GM13977 (cell line): Measurements from ENCODE around the gene ENTPD2.
A peak's percentile ranks its signal among the peaks of the same experiment; 100 is the strongest.

Source experiments
- DNase-seq: peaks from one replicate; pipeline ENCODE4 v3.0.0; 2012; ENCODE audit warnings: low spot score
- CTCF ChIP-seq: IDR thresholded peaks from 2 replicates; pipeline ENCODE4 v1.5.1; 2012; ENCODE audit warnings: mild to moderate bottlenecking, control low read depth; ENCODE audit not compliant: insufficient read depth; ENCODE audit errors: extremely low read depth, missing control alignments
- in situ Hi-C: fragments of 300-500 bp; cut with MboI; formaldehyde crosslinking; loops from one replicate; pipeline ENCODE4 v1.12.0; 2022; ENCODE audit warnings: low sequenced_read_pairs, low pct_unique_long_range_greater_than_20kb, mixed read lengths, inconsistent platforms; ENCODE audit not compliant: unreplicated experiment

The ENTPD2 gene

DNA sequence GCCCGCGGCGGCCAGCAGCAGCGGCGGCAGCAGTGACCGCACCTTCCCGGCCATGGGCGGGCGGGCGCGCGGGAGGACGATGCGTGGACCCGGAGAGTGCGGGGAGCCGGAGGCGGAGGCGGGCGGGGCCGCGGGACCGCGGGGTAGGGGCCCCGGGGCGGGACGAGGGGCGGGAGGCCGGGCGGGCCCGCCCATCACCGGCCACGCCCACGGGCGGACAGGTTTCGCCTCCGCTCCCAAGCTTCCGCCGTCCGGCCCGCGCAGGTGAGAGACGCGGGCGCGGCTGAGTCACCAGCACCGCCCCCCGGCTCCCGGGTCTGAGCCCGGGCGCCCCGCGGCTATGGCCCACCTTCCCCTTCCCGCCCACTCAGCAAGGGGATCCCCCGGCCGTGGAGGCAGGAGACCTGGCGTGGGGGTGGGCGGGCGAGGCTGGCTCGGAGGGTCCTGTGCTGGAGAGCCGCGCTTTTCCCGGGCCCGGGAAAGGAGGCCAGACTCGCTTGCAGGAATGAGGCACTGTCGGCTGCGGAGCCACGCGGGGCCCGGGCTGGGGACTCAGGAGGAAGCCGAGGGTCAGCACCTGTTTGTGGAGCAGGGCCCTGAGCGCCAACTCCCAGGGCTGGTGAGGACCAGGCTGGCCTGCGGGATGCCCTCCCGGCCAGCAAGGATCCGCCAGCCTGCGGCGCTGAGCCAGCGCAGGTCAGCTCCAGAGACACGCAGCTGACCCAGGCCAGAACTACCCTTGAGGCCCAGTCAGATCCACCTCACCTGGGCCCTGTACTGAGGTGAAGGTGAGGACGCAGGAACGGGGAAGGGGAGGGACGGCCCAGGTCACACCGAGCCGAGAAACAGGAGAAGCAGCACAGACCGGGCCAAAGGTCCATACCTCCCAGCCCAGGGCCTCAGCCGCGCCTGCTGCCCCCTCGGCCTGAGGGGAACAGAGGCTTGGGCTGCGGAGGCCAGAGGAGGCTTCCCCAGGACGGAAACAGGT, at the start of gene ENTPD2:
ENTPD2 (minus strand) TSS at position 118 of the 988 bp plus-strand sequence; CDS start at position 54, 64 bp downstream.
- peak; percentile 81 for DNase-seq
- in situ Hi-C loops: no loop called here
- no peak for TF ChIP-seq CTCF

DNA sequence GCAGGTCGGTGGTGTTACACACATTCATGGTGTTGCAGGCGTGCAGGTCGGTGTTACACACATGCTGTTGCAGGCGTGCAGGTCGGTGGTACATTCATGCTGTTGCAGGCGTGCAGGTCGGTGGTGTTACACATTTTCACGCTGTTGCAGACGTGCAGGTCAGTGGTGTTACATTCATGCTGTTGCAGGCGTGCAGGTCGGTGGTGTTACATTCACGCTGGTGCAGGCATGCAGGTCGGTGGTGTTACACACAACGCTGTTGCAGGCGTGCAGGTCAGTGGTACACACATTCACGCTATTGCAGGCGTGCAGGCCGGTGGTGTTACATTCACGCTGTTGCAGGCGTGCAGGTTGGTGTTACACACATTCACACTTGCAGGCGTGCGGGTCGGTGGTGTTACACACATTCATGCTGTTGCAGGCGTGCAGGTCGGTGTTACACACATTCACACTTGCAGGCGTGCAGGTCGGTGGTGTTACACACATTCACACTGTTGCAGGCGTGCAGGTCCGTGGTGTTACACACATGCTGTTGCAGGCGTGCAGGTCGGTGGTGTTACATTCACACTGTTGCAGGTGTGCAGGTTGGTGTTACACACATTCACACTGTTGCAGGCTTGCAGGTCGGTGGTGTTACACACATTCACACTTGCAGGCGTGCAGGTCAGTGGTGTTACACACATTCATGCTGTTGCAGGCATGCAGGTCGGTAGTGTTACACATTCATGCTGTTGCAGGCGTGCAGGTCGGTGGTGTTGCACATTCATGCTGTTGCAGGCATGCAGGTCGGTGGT, 49.5 kb upstream of the ENTPD2 start:
- no peak for DNase-seq
- in situ Hi-C loops: no loop called here
- TF ChIP-seq CTCF: no peak

DNA sequence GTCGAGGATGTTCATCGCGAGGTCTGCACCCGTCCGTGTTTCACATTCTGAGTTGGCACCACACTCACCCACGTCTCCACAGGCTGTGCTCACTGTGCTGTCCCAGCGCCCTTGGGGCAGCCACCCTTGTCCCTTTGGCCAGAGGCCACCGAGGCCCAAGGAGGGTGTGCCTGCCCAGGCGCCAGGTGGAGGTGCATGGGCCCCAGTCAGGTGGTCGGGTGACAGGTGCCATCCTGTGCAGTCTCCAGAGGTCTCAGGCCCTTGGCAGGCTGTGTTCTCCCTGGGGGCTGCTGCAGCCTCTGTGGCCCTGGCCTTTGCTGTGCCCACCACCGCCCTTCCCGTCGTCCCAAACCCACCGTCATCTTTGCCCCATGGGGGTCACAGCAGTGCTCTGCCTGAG, 45.4 kb upstream of the ENTPD2 start:
- in situ Hi-C loops: no loop called here
- TF ChIP-seq CTCF: no peak
- no peak for DNase-seq

- in situ Hi-C loops: no loop called here
- TF ChIP-seq CTCF: no peak
- no peak for DNase-seq
Observed at GRCh38 chr9:137097761-137098462, 44.1 kb upstream of the ENTPD2 start.

DNA sequence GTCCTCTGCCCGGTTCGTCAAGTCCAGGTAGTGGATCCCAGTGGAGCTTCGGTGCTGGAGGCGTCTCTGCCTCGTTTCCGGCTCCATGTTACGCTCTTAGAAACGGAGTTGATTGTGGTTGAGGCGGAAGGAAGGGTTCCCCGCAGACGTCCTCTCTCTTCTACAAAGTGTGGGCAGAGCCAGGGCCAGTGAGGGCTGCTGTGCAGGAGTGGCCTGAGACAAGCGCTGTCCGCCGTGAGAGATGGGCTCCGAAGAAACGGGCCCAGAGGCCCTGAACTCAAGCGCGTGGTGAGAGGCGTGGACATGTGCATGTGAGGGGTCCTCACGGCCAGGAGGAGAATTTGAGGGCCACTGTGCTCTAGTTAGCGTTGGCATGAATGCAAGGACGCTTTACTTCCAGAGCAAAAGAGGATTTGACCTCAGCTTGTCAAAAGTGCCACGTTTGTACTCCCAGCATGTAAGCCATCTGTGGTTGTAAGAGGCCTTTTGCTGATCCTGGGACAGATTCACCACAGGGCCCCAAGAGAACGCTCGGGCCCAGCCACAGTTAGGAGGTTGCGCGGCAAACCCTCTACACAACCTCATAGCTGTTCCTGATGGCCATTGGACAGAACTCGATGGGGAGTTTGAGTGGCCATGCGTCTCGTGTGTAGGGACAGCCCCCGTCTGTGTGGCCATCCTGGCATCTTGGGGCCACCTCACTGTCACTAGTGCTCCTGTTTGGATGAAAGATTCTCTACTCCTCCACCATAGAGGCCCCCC, 43.1 kb upstream of the ENTPD2 start:
- DNase-seq: no peak
- no peak for TF ChIP-seq CTCF
- in situ Hi-C loops: no loop called here
